Mesothelial cell of epicardium (in vitro differentiated cells): ENCODE measurements around the gene GABRB3. TPM values are rescaled to one million over a fixed set of nuclear protein-coding genes. Genes with fewer than 3 reads are reported as not detected.

ENCODE experiments used
- DNase-seq, 2 experiments: peaks; one replicate each; pipeline ENCODE4 v3.0.0; 2021; ENCODE audit warnings: low spot score in 2 of 2; ENCODE audit not compliant: unreplicated experiment in 2 of 2
- H3K27ac Mint-ChIP-seq: 2 replicates; pipeline ENCODE4 v1.8.0; 2021; ENCODE audit warnings: mixed read lengths
- H3K27me3 Mint-ChIP-seq: 2 replicates; pipeline ENCODE4 v1.8.0; 2021; ENCODE audit warnings: low read depth, mixed read lengths
- H3K36me3 Mint-ChIP-seq: 2 replicates; pipeline ENCODE4 v1.8.0; 2021; ENCODE audit warnings: mixed read lengths
- H3K4me1 Mint-ChIP-seq: 2 replicates; pipeline ENCODE4 v1.8.0; 2021; ENCODE audit warnings: mixed read lengths
- H3K4me3 Mint-ChIP-seq: 2 replicates; pipeline ENCODE4 v1.8.0; 2021; ENCODE audit warnings: mild to moderate bottlenecking, moderate library complexity, mixed read lengths
- H3K9me3 Mint-ChIP-seq: 2 replicates; pipeline ENCODE4 v1.8.0; 2021; ENCODE audit warnings: mixed read lengths
- total RNA-seq: library from RNA; stranded (reverse); gene quantifications from 3 replicates; pipeline ENCODE4 v1.2.1, GENCODE V29; 2021
- TF ChIP-seq, protein P1 (sequence below): fragments of 200-600 bp; sonication (generic); IDR thresholded peaks from one replicate; pipeline ENCODE4 v1.5.0; 2021; ENCODE audit warnings: antibody characterized with exemption; ENCODE audit not compliant: unreplicated experiment

GABRB3 gene
- total RNA-seq, 1 donor from 2014 or later: 3.4 TPM

DNA sequence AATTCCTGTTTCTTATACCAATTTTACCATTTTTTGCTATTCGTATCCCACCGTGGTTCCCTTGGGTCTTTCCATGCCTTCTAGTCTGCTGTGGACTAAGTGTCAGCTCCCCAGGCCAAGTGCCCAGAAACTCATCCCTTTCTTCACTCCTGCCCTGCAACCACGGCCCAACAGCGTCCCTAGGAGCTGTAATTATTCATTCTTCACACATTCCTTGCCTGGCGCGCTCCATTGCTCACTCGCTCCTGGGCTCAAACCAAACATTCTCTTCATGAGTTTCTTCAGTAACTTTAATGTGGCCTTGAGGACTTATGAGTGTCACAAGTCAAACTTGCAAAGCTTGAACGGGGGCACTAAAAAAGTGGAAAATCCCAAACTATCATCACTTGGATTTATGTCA lies 15.7 kb downstream of the GABRB3 start:
- Mint-ChIP-seq H3K36me3 (no peaks in the 10 kb centered on the region), H3K9me3 (no peaks in the 10 kb centered on the region), H3K27me3 (peaks cover 2% of the 10 kb centered on the region), H3K27ac (no peak overlapping the region), H3K4me3 (no peak overlapping the region), H3K4me1 (no peaks in the 10 kb centered on the region)
- TF ChIP-seq, protein P1, sequence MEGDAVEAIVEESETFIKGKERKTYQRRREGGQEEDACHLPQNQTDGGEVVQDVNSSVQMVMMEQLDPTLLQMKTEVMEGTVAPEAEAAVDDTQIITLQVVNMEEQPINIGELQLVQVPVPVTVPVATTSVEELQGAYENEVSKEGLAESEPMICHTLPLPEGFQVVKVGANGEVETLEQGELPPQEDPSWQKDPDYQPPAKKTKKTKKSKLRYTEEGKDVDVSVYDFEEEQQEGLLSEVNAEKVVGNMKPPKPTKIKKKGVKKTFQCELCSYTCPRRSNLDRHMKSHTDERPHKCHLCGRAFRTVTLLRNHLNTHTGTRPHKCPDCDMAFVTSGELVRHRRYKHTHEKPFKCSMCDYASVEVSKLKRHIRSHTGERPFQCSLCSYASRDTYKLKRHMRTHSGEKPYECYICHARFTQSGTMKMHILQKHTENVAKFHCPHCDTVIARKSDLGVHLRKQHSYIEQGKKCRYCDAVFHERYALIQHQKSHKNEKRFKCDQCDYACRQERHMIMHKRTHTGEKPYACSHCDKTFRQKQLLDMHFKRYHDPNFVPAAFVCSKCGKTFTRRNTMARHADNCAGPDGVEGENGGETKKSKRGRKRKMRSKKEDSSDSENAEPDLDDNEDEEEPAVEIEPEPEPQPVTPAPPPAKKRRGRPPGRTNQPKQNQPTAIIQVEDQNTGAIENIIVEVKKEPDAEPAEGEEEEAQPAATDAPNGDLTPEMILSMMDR: no peak
- no peak for DNase-seq

DNA sequence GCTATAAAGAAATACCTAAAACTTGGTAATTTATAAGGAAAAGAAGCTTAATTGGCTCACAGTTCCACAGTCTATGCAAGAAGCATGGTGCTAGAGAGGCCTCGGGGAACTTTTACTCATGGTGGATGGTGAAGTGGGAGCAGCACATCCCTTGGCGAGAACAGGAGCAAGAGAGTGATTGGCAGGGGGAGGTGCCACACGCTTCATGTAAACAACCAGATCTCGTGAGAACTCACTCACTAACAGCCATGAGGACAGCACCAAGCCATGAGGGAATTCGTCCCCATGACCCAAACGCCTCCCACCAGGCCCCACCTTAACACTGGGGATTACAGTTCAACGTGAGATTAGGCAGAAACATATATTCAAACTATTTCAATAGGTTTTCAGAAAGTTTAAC lies 28.0 kb downstream of the GABRB3 start:
- DNase-seq: no peak
- H3K4me1 Mint-ChIP-seq: no peaks in the 10 kb centered on the region

DNA sequence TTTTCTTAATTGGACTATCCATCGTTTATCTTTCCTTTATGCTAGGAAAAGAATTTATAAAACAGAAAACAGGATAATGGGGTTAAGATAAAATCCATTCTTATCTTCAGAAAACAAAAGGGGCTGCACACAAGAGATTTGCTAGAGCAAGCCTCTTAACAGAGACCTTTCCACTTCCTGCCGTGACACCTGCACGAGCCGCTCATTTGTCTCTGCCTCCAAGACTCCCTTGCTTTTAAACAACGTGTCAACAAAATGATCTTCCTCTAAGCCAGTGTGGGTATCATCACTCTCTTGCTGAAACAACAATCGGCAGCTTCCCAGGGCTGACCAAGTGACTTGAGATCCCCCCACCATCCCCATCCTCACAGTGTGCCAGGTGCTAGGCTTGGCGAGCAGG lies 33.1 kb downstream of the GABRB3 start:
- TF ChIP-seq, protein P1: no peak
- Mint-ChIP-seq H3K27me3 (no peaks in the 10 kb centered on the region), H3K9me3 (peaks cover 5% of the 10 kb centered on the region), H3K36me3 (no peaks in the 10 kb centered on the region), H3K4me1 (no peaks in the 10 kb centered on the region), H3K4me3 (no peak overlapping the region), H3K27ac (no peak overlapping the region)
- no peak for DNase-seq

More for the DNA sequence above, 28.0 kb downstream of the GABRB3 start:
- TF ChIP-seq, protein P1: no peak
- no peaks in the 10 kb centered on the region for H3K27me3 Mint-ChIP-seq
- H3K4me3 Mint-ChIP-seq: no peak overlapping the region
- H3K9me3 Mint-ChIP-seq: no peaks in the 10 kb centered on the region
- H3K27ac Mint-ChIP-seq: no peak overlapping the region
- no peaks in the 10 kb centered on the region for H3K36me3 Mint-ChIP-seq

DNA sequence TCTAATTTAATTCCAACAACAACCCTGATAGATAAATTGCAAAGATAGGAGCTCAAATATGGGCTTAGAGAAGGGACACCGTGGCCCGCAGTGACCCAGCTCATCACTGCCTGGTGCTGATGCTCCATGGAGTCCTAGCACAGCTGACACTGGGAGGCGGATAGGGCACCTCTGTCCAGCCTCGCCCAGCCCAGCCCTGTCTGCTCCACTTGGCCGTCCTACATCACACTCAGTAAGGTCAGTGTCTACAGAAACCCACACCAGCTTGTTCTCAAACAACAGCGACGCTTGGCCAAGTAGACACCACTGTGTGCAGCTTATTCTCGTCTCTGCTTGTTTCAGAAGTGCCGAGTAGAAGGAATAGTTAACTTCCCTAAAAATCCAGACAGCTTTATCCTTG lies 33.9 kb downstream of the GABRB3 start:
- Mint-ChIP-seq H3K27ac (no peak overlapping the region), H3K36me3 (no peaks in the 10 kb centered on the region), H3K4me3 (no peak overlapping the region), H3K9me3 (peaks cover 5% of the 10 kb centered on the region), H3K27me3 (no peaks in the 10 kb centered on the region), H3K4me1 (no peaks in the 10 kb centered on the region)
- TF ChIP-seq, protein P1: no peak
- no peak for DNase-seq

DNA sequence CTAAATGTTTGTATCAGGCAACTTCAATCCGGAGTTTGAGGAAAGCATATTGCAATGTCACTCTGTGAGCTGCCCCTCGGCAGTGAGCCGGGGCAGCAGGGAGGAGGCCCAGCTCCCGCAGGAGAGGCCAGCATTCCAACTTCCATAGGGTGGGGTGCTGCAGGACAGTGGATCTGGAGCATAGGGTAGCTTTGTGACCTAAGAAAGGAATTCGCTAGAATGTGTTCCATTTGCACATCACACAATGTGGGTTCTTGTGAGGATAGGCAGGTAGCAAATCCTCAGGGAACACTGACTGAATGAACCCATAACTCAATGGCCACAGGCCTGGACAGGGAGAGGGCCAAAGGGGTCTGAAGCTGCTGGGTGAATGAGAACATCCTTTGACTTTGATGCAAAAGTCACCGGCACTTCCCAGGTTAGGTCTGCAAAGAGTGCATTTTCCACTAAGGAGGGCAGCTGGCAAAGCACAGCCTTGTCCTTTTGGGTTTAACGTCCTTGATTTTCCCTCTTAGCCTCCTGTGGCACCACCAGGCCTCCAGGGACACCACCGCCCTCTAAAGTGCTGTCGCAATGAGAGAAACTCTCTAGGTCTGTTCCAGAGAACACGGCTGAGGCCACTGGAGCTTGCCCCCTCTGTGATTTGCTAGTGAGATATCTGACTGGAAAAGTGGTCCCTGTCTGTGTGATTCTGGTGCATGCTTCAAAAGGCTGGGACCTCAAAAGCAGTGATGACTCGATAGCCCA lies 36.2 kb downstream of the GABRB3 start:
- no peaks in the 10 kb centered on the region for H3K4me1 Mint-ChIP-seq
- H3K27me3 Mint-ChIP-seq: no peaks in the 10 kb centered on the region
- TF ChIP-seq, protein P1: no peak
- H3K36me3 Mint-ChIP-seq: peaks cover 3% of the 10 kb centered on the region
- H3K9me3 Mint-ChIP-seq: peaks cover 21% of the 10 kb centered on the region
- H3K27ac Mint-ChIP-seq: no peak overlapping the region
- no peak for DNase-seq
- no peak overlapping the region for H3K4me3 Mint-ChIP-seq
